Activated CD4-positive, alpha-beta T cell treated with anti-CD3 and anti-CD28 coated beads, Interleukin-2, amount 50 U/mL, for 1 hour (primary cell): ENCODE measurements around the gene YPEL5.

ENCODE experiments used
- DNase-seq: peaks from one replicate; pipeline ENCODE4 v3.0.0-alpha.2; 2020

YPEL5 gene

GRCh38 chr2:30172627-30173026, 25.8 kb downstream of the YPEL5 start:
- no peak for DNase-seq

DNA sequence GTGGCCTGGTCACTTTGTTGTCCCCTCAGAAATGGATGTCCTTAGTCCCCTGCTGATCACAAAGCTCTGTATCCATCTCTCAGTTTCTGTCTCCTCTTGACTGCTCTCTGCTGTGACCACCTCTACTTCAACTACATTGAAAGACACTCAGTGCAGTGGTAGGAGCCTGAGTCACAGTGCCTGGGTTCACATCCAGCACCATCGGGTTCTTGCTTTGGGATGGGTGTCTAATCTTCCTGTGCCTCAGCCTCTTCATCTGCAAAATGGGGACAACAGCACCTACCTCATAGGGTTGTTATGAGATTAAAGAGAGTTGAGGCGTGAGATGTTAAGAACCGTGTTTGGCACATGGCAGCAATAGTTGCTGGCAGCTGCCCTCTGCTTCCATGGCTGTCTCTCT, 30.6 kb downstream of the YPEL5 start:
- no peak for DNase-seq

DNA sequence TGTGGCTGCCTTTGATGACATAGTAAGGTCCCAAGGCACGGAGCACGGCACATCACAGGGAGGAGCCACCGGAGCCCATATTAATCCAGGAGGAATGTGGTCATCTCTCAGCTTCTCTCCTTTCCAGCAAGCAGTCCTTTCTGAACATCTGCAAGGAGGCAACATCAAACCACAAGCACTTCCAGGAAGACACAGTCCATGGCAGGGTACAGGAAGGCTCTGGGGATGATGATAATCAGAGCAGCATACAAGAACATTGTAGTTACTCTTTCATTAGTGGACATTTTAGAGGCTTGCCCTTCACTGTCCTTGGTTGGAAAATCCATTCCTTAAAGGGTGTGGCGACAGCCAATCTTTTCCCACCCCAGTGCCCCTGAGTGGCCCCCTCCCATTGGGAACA, 31.1 kb downstream of the YPEL5 start:
- no peak for DNase-seq

DNA sequence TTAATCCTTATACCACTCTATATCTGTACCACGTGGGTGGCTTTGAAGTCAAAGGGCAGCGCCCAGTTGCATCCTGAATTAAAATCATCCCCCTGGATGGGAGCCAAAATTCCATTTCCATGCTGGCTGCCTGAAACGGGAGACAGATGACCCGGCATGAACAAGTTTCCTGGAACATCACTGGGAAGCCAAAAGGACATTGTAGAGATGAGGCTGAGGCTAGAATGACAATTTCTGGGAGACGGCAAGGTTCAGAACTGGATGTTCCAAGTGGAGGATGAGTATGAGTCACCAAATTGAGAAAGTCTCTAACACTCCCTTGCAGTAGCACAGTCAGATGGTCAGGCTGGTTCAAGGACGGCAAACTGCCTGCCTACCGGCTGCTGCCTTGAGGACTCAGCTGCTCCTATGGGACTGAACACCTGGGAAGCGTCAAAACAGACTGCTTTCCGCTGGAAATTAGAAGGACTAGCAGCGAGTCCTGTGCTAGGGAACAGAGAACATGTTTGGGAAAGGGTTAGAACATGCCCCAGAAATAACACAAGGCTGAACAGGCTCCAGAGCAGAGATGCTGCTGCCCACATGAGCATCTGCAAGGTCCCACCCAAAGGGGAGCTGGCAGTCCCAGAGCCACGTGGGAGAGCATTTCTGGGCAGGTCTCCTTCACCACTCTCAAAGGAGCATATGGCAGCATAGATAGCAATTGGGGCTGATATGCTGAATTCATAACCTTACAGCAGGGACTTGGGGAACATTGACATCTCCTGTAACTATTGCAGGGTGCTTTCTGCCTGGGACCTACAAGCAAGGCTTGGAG, 32.0 kb downstream of the YPEL5 start:
- no peak for DNase-seq

DNA sequence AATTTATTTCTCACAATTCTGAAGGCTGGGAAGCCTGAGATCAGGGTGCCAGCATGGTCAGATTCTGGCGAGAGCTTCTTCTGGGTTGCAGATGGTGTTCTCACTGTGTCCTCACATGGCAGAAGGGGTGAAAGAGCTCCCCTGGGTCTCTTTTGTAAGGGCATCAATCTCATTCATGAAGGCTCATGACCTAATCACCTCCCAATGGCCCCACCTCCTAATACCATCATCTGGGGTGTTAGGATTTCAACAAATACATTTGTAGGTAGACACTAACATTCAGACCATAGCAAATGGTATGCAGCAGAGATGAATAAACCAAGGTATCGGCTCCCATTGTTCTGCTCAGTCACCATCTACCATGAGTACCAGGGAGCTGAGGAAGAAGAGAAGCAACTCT, 32.7 kb downstream of the YPEL5 start:
- no peak for DNase-seq

GRCh38 chr2:30180226-30180625, 33.4 kb downstream of the YPEL5 start:
- DNase-seq: no peak

DNA sequence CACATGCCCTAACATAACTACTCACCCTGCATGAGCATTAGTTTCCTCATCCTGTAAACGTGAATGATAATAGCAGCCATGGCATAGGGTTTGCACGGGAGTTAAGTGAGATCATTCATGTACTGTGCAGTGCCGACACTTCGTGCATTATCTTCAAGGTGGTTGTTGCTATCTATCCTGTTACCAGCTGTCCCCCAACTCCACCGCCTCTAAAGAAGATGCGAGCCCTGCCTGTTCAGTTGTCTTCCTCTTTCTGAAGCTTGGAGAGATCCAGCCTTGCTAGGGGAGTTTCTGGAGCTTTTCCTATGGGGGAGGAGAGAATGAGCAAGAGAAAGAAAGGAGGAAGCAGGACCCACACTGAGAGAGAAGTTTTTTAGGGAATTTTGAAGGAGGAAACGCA, 34.4 kb downstream of the YPEL5 start:
- no peak for DNase-seq

DNA sequence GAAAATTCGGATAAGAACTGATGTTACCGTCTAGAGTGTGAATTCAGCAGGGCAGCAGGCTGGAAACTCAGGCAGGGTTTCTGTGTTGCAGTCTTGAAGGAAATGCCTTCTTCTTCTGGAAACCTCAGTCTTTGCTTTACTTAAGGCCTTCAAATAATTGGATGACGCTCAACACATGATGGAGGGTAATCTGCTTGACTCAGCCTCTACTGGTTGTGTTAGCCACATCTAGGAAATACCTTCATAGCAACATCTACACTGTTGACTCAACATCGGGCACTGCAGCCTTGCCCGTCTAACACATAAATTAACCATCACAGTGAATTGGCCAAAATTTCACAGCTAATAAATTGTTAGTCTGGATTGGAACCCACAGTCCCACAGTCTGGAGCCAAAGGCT, 37.2 kb downstream of the YPEL5 start:
- DNase-seq: no peak

- no peak for DNase-seq
Observed at GRCh38 chr2:30185178-30185577, 38.4 kb downstream of the YPEL5 start.

- no peak for DNase-seq
Observed at GRCh38 chr2:30188292-30188691, 41.5 kb downstream of the YPEL5 start.

DNA sequence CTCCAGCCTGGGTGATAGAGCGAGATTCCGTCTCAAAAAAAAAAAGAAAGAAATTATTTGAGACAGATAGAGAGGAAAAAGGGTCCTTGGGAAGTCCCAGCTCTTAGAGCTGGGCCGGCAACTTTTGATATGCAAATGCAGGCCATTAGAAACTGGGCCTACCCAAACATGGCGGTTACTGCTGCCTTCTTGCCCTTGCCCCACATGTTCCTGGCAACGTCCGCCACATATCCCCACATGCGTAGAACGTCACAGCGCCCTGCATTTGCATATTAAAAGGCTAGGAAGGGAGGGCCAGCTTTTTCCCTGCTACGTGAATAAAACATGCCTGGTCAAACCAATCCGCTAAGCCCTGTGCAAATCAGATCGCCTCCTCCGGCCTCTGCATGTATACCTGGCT, 43.8 kb downstream of the YPEL5 start:
- no peak for DNase-seq

GRCh38 chr2:30191107-30191506, 44.3 kb downstream of the YPEL5 start:
- no peak for DNase-seq

- no peak for DNase-seq
Observed at GRCh38 chr2:30191819-30192271, 45.0 kb downstream of the YPEL5 start.

DNA sequence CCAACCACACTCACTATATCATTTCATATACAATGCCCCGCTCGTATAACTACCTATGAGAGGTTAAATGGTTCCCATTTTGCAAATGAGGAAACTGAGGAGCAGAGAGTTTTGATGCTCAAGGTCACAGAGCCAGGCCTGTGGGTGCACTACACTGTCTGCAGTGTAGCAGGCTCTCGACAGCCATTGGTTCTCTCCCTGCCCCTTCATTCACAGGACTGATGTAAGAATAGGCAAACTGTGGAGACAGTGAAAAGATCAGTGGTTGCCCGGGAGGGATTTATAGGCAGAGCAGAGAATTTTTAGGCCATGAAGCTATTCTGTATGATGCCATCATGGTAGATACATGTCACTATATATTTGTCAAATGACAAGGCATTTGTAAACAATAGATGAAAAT, 45.5 kb downstream of the YPEL5 start:
- no peak for DNase-seq

DNA sequence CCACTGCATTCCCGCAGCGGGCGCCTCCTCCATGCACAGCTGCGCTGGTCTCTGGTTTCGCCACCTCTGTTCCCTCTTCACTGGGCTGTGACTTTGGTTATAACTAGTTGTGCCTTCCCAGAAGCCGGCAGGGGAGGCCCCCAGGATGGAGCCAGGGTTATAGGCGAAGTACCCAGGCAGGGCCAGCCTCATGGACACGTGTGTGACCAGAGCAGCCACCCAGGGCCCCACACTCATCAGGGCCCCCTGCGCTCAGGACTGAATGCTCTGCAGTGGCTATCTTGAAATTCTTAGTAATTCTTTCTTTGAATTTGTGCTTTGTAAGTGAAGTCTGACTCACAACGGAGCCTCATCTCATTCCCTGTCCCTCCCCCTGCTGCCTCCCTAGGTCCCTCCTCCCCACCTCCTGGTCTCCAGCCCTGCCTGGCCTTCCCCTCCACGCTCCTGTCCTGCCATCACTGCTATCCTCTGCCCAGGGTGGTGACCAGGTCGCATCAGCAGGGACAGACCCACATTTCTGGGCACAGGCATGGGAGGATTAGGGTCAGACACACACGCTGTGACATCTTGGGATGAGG, 46.4 kb downstream of the YPEL5 start:
- no peak for DNase-seq

DNA sequence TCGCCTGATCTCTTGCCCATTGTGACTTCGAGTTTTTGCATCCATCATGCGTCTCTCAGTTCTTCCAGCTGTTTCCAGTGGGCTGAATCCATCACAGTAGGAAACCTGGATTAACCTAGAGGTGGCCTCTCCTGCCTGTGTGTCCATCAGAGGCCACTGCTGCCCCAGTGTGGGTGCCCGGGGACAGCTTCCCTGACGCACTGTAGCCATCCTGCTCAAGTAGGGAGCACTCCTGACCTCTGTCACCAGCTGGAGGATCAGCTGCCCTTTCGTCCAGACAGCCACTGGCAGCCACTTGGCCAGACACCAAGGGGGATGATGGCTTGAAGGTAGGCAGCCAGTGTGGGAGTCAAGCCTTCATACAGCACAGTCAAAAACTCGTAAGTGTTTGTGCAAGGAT, 47.6 kb downstream of the YPEL5 start:
- no peak for DNase-seq

GRCh38 chr2:30195016-30195415, 48.2 kb downstream of the YPEL5 start:
- no peak for DNase-seq

DNA sequence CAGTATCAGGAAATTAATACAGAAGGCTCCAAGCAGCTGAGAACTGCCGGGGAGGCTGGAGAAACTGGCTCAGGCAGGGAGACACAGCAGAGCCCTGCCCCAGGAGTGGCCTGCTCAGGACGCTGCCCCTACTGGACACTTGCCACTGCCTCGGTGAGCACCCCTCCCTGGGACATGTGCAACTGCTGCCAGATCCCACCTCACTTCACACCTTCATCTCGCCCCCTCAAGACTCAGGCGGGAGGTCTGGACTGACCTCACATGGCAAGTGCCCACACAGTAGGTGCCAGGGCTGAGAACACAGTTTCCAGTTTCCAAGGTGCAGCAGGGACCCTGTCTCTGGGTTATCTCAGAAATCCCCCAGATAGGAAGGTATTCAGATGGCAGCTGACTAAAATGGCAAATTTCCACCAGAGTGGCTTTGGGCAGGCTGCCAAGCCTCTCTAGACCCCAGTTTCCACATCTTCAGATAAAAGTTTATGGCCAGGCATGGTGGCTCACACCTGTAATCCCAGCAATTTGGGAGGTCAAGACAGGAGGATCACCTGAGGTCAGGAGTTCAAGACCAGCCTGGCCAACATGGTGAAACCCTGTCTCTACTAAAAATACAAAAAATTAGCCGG, 50.9 kb downstream of the YPEL5 start:
- DNase-seq: no peak

GRCh38 chr2:30201990-30202389, 55.2 kb downstream of the YPEL5 start:
- DNase-seq: no peak

DNA sequence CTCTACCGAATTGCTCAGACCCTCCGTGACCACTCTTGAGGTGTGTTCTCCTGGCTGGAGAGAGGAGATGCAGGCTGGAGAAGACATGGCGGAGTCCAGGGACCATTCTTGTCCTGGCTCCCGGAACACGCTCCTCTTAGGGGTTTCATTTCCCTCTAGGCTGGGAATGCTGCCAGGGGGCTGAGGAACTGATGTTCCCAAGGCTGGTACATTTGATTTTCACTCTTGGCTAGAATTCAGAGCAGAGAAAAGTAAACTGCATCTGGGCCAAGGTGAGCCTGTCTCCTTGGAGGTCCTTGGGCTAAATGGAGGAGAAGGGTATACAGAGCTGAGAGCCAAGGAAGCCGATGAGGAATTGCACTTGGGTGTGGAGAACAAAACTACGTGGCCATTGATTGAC, 56.3 kb downstream of the YPEL5 start:
- no peak for DNase-seq

DNA sequence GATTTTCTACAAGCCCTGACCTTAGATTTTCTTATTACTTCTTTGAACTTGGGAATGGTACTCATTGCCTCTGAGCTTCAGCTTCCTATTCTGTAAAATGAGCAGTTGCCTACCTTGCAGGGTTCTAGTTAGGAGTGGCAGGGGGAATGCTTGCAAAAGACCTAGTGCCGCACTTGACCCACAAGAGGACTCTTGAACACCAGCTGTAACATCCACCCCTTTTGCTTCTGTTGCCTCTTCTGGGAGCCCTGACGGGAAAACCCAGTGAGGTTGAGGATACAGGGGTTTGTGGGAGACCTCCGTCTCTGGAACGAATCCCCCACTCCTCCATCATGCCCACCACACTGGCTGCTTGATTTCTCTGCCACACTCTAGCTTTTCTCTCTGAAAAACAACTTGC, 57.5 kb downstream of the YPEL5 start:
- no peak for DNase-seq

DNA sequence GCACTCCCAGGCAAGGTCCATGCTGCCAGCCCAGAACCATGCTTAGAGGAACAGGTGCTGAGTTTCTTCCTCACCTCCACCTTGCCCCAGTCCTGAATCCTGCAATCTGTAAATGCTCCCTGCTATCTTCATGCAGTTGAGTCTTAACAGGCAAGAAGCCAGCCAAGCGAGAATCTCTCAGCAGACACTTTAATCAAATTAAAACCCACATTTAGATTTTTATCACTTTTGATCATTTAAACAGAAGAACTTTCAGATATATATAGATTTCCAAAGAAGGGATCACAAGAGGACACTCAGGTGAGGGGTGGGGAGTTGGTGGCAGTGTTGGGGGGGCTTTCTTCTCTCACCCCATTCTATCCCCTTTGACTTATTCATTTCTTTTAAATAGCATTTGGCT, 58.6 kb downstream of the YPEL5 start:
- no peak for DNase-seq

DNA sequence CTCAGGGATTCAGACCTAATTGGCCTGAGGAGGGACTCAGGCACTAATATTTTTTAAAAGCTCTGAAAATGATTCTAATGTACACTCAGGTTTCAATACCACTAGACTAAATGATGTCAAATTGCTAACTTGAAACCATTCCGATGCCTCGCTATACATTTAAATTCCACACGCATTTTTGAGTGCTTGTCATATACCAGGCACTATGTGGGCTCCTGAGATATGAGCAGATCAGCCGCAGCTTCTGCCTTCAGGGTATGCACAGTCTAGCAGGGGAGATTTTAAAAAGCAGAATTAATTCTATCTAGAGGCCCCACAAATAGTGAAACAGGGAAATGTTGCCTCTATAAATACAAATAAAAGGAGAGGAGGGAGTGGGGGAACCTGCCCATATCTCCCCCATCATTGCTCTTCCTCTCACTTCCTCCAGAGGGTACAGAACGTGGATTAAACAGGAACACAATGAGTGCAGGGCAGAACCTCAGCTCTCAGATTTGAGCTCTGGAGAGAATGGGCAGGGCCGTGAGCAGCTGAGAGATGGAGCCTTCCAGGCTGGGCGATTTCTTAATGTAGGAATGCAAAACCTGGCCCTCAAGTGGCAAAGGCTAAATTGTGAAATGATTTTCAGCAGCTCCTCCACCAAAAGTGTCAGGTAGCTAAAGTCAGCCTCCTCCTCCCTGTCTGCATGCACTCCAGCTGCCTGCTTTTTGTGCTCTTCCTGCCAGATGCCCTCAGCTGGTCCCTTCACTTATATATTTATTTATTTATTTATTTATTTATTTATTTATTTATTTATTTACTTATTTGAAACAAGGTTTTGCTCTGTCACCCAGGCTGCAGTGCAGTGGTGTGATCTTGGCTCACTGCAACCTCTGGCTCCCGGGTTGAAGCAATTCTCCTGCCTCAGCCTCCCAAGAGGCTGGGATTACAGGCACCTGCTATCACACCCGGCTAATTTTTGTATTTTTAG, 59.9 kb downstream of the YPEL5 start:
- no peak for DNase-seq
